Smooth muscle cell of the brain vasculature (primary cell): ENCODE measurements around the gene CERKL.
"Not testable (repeated sequence)": the region's sequence is repeated elsewhere in the genome, so short reads cannot be mapped to it uniquely, and the experiment has no call there.

Experiments used
- DNase-seq: peaks from one replicate; pipeline ENCODE4 v3.0.0-alpha.2; 2012; ENCODE audit warnings: low read depth, low spot score

CERKL gene, protein sequence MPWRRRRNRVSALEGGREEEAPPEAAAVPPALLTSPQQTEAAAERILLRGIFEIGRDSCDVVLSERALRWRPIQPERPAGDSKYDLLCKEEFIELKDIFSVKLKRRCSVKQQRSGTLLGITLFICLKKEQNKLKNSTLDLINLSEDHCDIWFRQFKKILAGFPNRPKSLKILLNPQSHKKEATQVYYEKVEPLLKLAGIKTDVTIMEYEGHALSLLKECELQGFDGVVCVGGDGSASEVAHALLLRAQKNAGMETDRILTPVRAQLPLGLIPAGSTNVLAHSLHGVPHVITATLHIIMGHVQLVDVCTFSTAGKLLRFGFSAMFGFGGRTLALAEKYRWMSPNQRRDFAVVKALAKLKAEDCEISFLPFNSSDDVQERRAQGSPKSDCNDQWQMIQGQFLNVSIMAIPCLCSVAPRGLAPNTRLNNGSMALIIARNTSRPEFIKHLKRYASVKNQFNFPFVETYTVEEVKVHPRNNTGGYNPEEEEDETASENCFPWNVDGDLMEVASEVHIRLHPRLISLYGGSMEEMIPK

DNA sequence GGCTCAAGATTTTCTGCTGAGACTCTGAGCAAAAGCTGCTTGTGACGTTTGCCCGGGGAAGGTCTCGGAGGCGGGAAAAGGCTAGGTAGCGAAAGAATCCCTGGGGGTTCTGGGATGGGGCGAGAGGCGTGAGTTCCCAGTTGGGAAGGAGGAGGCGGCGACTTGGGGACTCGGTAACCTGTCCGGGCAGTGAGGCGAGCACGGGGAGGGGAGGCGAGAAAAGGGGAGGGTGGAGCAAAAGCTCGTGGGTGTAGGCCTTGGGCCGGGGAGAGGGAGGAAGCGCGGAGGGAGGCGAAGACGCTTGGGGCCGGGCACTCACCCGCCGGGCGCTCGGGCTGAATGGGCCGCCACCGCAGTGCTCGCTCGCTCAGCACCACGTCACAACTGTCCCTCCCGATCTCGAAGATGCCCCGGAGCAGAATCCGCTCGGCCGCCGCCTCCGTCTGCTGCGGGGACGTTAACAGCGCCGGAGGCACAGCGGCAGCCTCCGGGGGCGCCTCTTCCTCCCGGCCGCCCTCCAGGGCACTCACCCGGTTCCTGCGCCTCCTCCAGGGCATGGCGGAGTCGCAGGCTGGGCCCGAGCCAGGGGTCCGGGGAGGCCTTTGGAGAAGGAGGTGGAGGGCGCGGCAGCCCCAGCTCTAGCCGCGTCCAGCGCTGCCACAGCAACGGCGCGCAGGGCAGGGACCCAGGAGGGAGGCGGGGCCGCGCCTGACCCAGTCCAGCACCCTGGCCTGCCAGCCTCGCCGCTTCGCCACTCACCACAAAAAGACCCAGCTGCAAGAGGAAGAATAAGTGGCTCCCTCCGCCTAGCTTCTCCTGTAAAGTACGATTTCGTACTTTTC is at the start of gene CERKL:
TSS of gene CERKL (minus strand) at position 656 of the 842 bp plus-strand sequence. CDS start at position 557, 99 bp downstream.
- DNase-seq: no peak

DNA sequence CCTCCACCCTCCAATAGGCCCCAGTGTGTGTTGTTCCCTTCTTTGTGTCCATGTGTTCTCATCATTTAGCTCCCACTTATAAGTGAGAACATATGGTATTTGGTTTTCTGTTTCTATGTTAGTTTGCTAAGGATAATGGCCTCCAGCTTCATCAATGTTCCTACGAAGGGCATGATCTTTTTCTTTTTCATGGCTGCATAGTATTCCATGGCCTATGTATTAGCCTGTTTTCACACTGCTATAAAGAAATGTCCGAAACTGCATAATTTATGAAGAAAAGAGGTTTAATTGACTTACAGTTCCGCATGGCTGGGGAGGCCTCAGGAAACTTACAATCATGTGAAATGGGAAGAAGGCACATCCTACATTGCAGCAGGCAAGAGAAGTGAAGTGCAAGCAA is 45.6 kb upstream of the CERKL start:
- DNase-seq: not testable (repeated sequence)

DNA sequence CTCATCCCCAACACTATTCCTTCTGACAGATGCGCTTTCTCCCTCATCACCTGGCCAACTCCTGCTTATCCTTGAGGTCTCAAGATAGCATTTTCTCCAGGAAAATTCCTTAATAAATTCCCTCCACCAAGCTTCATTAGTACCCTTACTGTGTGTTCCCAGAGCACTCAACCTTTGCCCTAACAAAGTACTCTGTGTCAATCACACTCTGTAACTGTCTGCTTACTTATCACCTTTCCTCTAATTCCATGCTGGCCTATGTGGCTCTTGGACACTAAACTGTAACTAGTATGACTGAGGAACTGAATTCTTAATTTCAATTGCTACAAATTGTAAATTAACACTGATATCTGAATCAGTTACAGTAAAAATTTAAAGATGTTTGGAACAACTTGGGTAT is 41.3 kb upstream of the CERKL start:
- DNase-seq: no peak

DNA sequence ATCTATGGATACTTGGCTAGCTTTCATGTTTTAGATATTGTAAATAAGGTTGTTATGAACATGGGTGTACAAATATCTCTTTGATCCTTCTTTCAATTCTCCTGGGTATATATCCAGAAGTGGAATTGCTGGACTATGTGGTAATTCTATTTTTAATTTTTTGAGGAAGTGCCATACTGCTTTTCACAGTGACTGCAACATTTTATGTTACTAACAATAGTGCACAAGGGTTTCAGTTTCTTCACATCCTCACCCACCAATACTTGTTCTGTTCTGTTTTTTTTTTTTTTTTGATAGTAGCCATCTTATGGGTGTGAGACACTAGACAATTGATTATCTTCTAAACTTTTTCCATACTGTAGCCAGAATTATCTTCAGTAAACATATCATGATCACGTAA is 40.7 kb upstream of the CERKL start:
- no peak for DNase-seq

DNA sequence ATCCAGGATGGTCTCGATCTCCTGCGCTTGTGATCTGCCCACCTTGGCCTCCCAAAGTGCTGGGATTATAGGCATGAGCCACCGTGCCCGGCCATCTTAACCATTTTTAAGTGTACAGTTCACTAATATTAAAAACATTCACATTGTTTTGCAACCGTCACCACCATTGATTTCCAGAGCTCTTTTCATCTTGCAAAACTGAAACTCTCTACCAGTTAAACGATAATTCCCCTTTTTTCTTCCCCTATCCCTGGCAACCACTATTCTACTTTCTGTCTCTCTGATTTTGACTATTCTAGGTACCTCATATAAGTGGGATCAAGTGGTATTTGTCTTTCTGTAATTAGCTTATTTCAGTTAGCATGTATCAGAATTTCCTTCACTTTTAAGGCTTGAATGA is 40.2 kb upstream of the CERKL start:
- no peak for DNase-seq

DNA sequence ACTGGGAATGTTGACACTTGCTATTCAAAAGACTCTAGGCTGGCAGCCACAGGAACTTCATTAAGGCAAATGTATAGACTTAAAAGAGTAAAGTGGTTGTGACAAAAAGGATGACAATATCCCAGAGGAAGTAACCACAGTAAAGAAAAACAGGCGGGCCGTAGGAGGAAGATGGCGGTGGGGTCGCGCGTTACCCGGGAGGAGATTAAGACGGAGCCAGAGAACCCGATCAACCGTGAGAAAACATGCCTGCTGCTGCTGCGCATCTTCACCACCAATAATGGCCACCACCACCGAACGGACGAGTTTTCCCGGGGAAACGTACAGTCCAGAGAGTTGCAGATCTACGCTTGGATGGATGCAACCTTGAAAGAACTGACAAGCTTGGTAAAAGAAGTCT is 37.4 kb upstream of the CERKL start:
- DNase-seq: no peak

DNA sequence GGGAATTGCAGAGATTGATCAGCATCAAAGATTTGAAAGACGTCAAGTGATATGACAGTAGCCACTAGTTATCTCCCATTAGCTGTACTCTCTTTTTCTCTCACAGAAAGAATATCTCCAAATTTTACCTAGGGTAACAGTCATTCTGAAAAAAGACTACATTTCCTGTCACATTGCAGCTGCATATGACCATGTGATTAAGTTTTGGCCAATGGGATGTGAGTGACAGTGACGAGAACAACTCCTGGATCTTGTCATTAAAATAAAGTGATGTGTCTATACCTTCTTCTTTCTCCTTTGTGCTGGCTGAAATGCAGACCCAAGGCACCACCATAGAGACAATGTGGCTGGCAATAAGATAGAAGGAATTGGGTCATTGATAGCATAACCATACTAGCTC is 34.0 kb upstream of the CERKL start:
- DNase-seq: no peak

DNA sequence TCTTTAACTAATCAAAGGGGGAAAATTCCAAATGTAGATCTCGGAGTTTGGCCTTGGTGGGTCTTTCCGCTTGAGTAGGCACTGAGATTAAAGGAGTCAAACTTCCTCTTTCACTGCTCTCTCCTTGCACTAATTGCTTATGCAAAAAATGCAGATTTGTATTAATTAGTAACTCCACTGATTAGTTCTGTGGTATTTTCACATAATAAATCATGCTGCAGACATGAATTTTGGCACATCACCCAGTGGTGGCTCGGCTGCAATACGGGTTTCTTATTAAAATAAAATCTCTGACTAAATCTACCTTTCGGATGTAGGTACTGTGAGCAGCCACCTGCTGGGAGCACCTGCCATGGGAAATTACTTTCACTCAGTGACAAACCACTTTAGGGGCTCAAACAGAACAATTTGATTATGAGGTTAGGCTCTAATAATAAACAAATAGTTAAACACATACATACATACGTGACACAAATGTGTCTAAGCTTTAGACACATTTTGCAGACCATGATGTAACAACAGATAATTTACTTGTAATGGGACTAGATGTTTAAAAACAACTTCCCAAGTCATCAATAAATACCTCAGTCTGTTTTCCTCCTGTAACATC is 29.8 kb upstream of the CERKL start:
- DNase-seq: no peak

DNA sequence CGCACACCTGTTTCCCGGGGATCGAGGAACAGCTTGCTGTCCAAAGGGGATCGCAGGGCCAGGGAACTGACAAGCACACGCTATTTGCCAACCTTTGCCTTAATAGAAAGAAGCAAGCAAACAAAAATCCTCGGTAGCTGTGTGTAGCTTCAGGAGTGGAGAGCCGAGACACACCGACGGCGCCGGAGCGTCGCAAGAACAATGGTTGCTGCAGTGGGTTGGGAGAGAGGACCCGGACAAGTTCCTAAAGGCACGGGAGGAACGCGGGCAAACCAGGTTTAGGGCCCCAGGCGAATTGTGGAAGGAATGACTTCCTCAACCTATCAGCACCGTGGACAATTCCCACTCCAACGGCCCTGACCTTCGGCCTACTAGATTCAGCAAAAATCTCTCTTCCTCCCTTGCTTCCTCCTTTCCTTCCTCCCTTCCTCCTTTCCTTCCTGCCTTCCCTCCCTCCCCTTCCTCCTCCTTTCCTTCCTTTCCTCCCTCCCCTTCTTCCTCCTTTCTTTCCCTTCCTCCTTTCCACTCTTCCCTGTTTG is 28.3 kb upstream of the CERKL start:
- no peak for DNase-seq

DNA sequence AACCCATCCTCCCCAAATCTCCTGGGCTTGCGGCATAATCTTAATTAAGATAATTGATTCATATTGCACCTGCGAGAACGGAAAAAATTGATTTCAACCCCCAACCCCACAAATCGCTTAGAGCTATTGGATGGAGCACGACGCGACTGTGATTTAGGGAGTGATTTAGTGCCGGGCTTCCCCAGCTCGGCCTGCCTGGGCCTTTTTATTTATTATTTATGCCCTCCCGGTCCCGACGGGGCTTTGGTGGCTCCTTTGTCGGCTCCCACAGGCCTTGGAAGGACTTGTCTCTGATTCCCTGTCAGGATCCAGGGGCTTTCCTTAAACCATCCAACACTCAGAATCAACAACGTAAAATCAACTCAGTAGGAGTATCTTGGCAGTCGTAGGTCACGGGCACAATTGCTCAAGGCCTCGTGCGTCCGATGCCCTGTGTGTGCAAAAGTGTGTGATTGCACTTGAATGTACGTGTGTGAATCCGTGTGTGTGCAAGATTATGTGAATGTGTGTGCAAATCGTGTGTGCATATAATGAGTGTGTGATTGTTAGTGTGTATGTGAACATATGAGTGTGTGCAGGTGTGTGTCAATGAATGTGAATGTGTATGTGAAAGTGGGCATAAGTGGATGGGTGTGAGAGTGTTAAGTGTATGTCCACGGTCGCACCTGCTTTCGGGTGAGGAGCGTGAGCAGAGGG is 27.7 kb upstream of the CERKL start:
- DNase-seq: no peak

DNA sequence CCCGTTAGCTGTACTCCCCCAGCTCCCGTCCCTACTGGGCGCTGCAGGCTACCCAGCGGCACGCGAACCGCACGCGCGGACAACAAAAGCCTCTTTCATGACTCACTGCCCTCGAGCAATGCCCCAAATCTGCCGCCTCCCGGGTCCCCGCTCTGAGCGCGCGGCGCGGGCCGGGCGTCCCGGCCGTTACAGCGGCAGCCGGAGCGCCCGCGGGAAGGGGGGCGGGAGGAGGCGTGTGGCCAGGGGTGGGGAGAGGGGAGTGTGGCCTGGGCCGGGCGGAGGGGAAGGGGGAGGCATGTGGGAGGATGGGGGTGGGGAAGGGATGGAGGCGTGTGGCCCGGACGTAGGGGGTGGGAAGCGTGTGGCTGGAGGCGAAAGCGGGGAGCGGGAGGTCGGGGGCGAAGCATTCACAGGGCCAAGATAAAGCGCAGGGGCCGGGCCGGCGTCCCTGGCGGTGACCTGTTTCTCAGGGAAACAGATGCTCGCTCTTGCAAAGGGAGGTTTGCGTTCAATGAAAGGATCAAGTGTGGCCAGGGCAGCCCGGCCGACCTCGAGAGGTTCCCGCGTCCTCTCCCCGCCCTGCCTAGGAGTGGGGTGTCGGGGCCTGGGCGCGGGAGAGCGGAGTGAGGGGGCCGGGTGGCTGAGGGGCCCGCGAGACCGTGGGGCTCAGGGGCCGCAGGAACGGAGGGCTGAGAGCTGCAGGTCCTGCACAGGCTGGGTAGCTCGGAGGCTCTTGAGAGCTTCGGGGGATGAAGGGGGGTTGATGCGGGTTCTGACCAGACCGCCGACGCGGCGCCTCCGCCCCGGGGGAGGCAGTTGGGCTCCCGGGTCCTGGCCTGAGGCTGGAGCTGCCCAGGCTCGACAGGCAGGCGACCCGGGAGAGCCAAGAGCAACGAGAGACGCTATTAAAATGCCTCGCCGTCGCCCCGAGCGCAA is 26.9 kb upstream of the CERKL start:
- no peak for DNase-seq

DNA sequence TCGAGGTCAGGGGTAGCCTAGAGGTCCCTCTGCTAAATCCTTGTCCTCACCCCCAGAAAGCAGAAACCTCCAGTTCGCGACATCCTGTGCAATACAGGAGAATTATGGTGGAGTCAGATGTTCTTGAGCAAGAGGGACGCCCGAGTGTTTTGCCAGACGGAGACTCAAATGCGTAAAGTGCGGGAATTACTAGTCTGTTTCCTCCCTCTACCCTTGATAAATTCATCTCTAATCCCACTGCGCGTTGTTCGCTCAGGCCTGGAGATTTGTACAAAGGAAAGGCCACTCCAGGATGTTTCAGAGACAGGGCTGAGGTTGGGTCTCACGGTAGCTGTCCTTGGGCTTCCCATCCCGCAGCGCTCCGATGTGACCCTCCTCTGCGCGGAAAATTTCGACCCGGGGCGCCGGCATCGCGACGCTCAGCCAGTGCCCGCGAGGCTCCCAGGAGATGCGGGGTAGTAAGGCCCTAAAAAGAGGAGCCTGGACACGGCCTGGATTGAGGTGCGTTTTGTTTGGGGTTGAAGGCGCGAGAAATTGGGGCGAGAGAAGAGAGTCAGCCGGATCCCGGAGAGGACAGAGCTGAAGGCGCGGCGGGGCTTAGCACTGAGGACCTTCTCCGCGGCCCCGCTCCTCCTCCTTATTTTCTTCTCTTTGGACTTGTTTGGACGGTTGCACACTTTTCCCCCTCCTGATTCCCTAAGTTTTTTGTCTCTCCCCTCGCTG is 26.1 kb upstream of the CERKL start:
- no peak for DNase-seq

DNA sequence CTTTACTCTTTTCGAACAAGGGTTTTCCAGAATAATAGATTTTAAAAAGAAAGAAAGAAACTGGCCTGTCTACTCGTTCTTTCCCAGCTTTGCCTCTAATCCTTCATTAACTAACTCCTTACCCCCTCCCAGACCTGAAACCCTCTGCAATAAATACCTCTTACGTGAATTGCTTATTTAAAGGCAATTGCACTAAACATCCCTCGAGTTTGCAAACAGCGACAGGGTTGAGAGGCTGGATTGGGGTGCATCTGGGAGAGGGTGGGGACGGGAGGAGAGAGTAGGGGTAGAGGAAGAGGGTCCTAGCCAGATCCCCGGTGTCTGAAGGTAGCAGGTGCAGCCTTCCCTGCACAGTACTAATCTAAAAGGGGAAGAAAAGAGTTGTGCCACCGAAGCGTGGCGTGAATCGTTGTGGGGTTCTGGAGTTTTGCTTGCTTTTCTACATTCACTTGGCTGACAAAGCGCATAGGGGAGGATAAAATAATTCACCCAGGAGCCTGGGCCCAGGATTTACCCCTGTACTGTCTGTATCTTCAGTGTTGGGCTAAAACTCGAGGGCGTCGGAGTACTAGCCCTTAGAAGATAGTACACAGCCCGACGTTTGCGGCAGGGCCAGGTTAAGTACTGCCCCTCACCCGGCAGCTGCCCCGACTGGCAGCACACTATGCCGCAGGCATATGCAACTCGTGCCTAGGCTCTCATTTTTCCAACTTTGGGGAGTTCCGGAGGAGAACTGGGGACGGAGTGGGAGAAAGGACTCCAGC is 25.3 kb upstream of the CERKL start:
- no peak for DNase-seq

DNA sequence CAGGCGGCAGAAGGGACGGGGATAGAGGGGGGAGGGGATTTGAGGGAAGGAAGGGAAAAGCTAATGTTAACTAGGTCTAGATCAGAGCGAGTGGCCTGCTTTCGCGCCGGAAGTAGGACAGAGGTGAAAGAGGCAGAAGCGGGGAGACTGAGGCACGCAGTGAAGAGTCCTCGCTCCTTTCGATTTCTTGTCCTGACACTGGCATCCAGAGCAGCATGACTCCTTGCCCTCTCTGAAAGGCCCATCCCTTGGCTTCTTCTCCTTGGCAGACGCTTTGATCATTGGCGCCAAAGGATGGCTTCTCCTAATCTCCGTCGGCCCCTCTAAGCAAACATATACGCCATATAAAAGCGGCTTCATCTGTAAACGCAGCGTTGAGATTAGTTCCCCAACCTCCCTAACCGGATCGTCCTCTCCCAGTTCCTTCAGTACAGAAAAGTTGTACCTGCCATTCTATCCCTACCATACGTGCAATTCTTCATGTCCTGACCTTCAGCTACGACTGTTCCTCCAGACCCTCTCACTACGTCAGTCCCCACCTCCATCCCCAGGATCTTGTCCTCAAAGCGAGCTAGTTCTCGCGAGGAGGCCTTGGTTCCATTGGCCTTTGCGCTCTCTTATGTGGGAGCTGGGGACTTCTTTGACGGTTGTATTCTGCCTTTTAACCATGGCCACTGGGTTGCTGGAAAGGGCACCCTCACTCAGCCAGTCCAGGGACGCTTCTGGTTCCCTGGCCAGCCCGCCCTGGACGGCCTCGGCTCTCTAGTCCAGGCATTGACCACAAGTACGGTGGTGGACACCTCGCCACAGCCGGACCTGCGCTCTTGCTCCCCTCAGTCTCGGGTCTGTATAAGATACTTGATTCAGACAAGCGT is 24.3 kb upstream of the CERKL start:
- no peak for DNase-seq

DNA sequence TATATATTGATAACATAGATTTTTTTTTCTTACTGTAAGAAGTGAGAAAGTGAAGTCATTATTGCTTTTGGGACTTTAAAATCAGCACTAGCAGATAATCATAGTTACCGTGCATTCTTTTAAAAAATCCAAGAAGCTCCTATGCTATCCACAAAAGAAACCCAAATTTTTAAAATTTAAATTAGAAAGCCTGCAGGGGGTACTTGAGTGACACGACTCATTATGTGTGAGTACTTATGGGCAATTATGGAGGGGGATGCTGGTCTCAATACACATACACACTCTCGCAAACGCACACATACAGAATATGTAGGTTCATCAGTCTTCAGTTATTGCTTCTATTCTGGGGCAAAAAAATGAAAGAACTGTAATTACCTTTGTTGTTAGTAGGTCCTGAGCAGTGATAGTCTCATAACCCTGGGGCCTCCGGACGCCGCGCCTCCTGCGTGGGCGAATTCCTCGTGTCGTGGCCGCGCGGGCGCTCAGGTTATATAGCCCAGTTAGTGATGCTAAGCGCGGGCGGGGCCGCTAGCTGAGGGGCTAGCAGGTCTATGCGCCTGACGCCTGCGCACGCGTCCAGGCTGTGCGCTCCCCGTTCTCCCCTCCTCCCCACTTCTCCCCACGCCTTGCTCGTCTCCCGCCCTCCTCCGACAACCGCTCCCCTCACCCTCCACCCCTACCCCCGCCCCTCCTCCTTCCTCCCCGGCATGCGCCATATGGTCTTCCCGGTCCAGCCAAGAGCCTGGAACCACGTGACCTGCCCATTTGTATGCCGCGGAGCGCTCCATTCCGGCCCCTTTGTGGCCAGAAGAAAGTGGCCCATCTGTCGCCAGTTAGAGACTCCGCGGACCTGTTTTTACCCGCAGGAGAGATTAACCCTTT is 23.4 kb upstream of the CERKL start, which contains the start of gene NEUROD1:
TSS of gene NEUROD1 (minus strand) at position 463 of the 882 bp plus-strand sequence. CDS start 1,657 bp downstream, outside the sequence.
- no peak for DNase-seq

DNA sequence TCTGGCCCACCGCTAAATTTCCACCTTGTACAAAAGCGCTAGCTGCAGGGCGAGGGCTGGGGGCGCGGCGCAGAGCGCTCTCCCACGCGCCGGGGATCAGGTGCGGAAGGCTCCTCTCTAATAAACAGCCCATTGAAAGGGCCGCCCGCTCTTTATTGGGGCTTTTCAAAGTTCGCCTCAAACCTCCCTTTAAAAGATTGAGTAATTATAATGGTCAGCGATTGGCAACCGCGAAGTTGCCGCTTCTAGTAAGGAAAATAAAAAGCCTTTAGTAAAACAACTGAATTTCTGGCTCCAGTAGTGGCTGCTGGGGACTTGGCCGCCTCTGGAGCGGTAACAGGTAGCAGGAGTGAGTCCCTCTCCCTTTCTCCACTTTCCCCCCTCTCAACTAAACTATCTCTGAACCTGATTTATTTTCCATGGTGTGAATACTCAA is 22.7 kb upstream of the CERKL start:
- DNase-seq: no peak
